HUDEP-2 (cell line): ENCODE results near the gene FAM13A.
"Not testable (repeated sequence)": the region's sequence is repeated elsewhere in the genome, so short reads cannot be mapped to it uniquely, and the experiment has no call there.

Experiments used
- DNase-seq, 76 experiments: peaks; one replicate each; lab custom pipeline; 2025; ENCODE audit not compliant: unreplicated experiment in 76 of 76; lab: John Stamatoyannopoulos, UW

The FAM13A gene

DNA sequence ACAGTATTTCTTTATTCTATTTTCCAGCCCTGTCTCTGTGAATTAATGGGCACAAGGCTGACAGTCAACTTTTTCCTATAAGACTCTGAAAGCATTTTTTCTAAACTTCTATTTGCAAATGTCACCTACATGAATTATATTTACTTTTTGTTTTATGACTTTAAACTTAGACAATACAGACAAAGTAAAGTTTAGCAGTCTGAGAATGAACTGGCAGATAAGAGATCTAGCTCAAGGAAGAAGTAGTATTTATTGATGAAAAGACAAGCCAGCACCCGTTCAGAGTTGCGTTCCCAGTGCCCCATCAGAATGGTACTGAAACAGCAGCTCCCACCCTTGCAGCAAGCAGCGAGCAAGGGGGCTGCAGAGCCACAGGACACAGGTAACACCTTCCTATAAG is 148.5 kb downstream of the FAM13A start:
- DNase-seq, result no peak

DNA sequence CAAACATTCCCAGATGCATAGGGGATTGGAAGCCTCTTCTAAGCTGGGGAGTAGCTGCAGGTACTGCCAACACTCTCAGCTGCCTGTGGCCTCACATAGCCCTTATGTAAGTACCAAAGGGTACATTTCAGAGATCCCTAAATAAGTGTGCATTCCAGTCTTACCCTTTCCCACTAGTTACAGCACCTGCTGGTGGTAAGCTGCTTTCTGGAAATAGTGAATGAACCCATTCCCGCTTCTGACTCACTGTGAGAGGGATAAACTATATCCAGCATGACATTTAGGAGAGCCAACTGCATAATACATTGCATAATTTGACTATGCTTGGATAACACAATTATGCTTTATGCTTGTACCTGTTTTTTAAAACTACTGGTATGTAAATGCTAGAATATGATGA is 149.0 kb downstream of the FAM13A start:
- DNase-seq, result no peak

DNA sequence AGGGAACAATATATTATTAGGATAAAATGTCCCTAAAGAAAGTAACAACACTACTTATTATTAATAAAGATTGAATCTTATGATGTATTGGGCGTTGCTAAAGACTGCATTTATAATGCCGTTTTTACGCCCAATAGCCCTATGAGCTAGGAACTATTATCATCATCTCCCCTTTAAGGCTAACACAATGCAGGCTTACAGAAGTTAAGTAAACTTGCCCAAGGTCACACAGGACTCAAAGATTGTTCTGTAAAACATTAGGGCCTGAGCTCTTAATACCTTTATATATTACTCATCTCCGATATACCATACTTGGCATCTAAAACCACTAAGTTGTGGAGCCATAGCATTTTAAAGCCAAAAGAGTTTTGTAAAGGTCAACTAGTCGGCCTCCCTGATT is 149.5 kb downstream of the FAM13A start:
- DNase-seq, result no peak

- not testable (repeated sequence) for DNase-seq
Measured at GRCh38 chr4:88904240-88904639, 152.7 kb downstream of the FAM13A start.

DNA sequence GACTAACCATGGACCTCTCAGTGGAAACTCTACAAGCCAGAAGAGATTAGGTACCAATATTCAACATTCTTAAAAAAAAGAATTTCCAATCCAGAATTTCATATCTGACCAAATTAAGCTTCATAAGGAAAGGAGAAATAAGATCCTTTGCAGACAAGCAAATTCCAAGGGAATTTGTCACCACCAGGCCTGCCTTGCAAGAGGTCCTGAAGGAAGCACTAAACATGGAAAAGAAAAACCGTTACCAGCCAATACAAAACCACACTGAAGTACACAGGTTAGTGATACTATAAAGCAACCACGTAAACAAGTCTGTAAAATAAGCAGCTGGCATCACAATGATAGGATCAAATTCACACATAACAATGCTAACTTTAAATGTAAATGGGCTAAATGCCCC is 156.6 kb downstream of the FAM13A start:
- no peak for DNase-seq

DNA sequence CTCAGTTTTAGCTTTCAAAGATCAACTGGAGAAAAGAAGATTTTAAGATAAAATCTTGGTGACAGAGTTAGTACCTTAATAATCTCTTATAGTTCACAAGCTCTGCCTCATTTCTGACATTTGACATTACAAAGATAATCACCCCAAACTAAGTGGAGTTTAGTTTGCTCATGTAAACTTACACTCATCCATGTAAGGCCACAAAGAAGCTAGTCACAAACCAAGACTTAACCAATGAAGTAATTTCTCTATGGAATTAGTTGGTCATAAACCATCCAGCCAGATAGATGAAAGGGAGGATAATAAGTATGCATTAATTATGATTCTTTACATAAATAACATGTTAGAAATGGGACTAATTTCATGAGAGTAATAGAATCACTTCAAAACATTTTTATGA is 159.2 kb downstream of the FAM13A start:
- DNase-seq, result no peak

- no peak for DNase-seq
Measured at GRCh38 chr4:88897180-88897579, 159.8 kb downstream of the FAM13A start.

DNA sequence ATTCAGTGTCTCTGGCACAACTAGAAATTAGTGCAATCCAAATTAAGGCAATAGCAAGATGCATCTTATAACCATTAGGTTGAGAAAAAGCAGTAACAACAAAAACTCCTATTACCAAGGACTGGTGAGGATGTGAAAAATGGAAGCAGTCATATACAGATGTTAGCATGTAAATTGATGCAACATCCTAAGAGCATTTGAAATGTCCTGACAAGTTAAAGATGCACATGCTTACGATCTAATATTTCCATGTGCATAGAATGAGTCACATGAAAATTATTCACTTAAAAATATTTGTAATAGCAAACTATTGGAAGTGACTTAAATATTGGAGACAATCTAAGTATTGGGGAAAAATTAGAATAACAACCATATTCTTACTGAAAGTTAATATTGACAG is 163.0 kb downstream of the FAM13A start:
- DNase-seq, result no peak

- DNase-seq, result no peak
Measured at GRCh38 chr4:88892646-88893045, 164.3 kb downstream of the FAM13A start.

- no peak for DNase-seq
Measured at GRCh38 chr4:88891636-88892035, 165.3 kb downstream of the FAM13A start.

DNA sequence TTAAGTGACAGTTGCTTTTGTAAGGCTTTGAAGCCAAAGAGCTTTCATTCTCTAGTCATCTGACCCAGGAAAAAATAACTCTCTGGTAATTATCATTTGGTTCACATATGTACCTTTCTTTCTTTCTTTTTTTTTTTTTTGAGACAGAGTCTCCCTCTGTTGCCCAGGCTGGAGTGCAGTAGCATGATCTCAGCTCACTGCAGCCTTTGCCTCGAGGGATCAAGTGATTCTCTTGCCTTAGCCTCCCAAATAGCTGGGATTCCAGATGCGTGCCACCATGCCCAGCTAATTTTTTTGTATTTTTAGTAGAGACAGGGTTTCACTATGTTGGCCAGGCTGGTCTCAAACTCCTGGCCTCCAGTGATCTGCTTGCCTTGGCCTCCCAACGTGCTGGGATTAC is 169.6 kb downstream of the FAM13A start:
- not testable (repeated sequence) for DNase-seq

DNA sequence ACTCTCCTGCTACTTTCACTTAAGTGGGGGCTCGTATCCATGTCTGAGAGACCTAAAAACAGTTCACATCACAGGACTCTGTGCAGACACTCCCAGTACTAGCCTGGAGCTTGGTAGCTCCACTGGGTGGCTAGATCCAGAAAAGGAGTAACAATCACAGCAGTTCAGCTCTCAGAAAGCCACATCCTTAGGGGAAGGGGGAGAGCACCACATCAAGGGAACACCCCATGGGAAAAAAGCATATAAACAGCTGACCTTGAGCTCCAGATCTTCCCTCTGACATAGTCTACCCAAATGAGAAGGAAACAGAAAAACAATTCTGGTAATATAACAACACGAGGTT is 175.8 kb downstream of the FAM13A start:
- DNase-seq, result no peak

- DNase-seq, result no peak
Measured at GRCh38 chr4:88880501-88881226, 176.3 kb downstream of the FAM13A start.

DNA sequence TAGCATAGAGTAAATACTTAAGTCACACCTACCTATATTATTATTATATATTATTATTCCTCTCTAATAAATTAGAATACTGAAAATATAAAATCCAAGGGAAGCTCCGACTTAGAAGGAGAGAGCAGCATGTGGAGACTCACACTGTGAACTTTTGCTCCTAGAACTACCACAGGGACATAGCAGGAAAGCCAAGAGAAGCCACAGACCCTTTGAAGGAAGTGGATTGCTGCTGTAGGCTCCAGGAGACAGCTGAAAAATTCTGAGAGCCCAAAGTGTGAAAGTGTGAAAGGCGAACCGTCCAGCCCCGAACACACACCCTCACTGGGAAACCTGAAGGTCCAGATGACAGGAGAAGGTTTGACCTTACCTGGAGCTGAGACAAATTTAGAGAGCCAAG is 177.0 kb downstream of the FAM13A start:
- DNase-seq, result no peak

- no peak for DNase-seq
Measured at GRCh38 chr4:88878642-88879041, 178.3 kb downstream of the FAM13A start.

- no peak for DNase-seq
Measured at GRCh38 chr4:88870428-88870827, 186.6 kb downstream of the FAM13A start.

DNA sequence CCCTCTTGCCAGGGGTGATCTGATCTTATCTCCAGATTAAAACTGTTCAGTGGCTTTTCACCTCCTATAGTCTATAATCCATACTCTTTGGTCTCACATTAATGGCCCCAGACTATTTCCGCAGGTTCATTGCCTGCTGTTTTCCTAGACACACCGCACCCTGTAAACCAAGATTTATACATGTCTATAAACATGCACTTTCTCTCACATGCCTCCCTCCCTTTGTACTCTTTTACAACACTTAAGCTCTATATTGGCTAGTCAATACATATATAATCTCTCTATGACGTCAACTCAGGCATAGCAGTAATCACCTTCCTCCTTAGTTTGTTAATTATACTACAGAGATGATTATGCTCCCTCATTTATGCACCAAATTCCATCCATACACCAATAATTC is 188.5 kb downstream of the FAM13A start:
- DNase-seq, result no peak

DNA sequence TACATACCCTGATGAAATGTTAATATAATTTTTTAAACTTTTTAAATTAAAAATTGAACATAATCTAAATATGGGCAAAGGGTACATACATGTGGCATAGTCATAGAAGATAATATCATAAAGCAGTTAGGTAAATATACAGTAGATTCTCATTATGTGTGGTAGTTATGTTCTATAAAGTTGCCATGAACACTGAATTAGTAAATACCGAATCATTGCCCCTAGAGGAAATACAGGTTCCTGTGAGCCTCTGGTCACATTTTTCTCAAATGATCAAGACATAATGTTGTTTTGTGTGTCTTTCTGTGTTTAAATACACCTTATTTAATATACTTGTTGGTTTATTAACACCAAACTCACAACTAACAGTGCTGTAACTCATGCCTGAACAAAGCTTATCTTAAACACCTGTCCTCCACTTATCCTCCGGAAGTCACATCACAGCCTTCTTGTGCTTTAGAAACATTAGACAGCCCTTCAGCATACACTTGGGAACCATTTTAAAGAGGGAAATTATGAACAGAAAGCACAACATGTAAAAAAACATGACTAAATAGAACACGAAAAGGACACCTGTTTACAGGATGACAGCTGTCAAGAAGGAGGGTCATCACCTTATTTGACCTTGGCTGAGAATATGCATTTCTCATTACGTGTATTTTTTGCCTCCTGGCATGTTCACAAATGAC is 190.0 kb downstream of the FAM13A start:
- DNase-seq, result no peak

GRCh38 chr4:88865466-88865865 is 191.5 kb downstream of the FAM13A start:
- no peak for DNase-seq

DNA sequence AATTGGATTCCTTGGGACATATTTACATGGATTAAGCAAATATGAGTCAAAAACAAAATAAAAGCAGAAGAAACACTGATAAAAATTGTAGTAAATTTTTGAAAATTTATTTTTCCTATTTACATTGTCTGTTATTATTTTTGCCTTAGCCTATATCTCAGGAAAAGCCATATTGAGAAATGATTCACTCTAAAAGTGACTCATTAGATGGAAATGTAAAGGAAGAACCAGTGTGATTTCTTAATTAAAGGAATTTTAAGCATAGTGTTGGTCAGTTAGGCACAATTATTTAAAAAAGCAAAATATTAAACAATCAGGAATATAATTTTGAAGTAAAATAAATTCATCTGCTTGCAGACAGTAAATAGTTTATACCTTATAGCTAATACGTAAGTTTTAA is 191.9 kb downstream of the FAM13A start:
- DNase-seq, result no peak

DNA sequence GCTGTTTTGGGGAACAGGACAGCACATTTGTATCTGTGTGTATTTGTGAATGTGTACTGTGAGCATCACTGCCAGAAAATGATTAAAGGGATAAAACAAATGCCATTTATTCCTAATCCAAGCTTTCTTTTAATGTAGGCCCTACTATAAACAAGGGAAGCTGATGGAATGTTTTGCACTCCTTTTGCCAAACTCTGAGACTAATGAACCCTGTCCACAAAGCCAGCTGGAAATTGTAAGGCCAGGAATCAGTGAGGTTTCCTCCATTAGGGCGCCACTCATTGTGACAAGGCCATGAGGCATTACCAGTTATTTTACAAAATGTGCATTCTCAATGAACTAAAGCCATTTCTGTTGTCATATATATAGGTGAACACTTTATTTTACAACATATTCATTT is 196.4 kb downstream of the FAM13A start:
- DNase-seq, result no peak

- no peak for DNase-seq
Measured at GRCh38 chr4:88859191-88859812, 197.7 kb downstream of the FAM13A start.
